CD4-positive, alpha-beta T cell treated with Interleukin-4 for 4 hours (primary cell): ENCODE results near the gene MYL6B.
A peak's percentile ranks its signal among the peaks of the same experiment; 100 is the strongest.
"Not testable (repeated sequence)": the region's sequence is repeated elsewhere in the genome, so short reads cannot be mapped to it uniquely, and the experiment has no call there.

ENCODE experiments used
- DNase-seq: peaks from one replicate; pipeline ENCODE4 v3.0.0-alpha.2; 2020

MYL6B gene

GRCh38 chr12:56154246-56154771 lies 1.9 kb downstream of the MYL6B start:
- DNase-seq: no peak

GRCh38 chr12:56154818-56155217 lies 2.4 kb downstream of the MYL6B start:
- DNase-seq: no peak

- DNase-seq: no peak
Observed at GRCh38 chr12:56155256-56155845, 3.0 kb downstream of the MYL6B start.

DNA sequence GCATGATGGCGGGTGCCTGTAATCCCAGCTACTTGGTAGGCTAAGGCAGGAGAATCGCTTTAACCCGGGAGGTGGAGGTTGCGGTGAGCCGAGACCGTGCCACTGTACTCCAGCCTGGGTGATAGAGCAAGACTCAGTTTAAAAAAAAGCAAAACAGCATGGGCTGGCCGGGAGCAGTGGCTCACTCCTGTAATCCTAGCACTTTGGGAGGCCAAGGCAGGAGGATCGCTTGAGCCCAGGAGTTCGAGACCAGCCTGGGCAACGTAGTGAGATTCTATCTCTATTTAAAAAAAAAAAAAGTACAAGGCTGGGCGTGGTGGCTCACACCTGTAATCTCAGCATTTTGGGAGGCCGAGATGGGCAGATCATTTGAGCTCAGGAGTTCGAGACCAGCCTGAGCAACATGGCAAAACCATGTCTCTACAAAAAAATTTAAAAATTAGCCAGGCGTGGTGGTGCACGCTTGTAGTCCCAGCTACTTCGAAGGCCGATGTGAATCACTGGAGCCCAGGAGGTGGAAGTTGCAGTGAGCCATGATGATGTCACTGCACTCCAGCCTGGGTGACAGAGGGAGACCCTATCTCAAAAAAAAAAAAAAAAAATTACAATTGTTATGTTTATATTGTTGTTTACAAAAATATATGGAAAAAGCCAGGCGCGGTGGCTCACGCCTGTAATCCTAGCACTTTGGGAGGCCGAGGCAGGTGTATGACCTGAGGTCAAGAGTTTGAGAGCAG lies 4.2 kb downstream of the MYL6B start:
- DNase-seq: not testable (repeated sequence)

GRCh38 chr12:56157201-56158028 lies 5.0 kb downstream of the MYL6B start:
- peak; percentile 72 for DNase-seq

- DNase-seq: peak; percentile 96
Observed at GRCh38 chr12:56158029-56158925, 5.9 kb downstream of the MYL6B start, which contains the start of gene MYL6. Gene MYL6, plus strand, starts transcription at chr12:56158359. Its CDS starts 43 bp downstream, at chr12:56158402.

GRCh38 chr12:56158926-56159461 lies 6.6 kb downstream of the MYL6B start:
- peak; percentile 33 for DNase-seq

GRCh38 chr12:56159482-56160192 lies 7.2 kb downstream of the MYL6B start:
- no peak for DNase-seq

- DNase-seq: peak; percentile 71
Observed at GRCh38 chr12:56160193-56160763, 7.9 kb downstream of the MYL6B start.

- DNase-seq: no peak
Observed at GRCh38 chr12:56160894-56161689, 8.7 kb downstream of the MYL6B start.

DNA sequence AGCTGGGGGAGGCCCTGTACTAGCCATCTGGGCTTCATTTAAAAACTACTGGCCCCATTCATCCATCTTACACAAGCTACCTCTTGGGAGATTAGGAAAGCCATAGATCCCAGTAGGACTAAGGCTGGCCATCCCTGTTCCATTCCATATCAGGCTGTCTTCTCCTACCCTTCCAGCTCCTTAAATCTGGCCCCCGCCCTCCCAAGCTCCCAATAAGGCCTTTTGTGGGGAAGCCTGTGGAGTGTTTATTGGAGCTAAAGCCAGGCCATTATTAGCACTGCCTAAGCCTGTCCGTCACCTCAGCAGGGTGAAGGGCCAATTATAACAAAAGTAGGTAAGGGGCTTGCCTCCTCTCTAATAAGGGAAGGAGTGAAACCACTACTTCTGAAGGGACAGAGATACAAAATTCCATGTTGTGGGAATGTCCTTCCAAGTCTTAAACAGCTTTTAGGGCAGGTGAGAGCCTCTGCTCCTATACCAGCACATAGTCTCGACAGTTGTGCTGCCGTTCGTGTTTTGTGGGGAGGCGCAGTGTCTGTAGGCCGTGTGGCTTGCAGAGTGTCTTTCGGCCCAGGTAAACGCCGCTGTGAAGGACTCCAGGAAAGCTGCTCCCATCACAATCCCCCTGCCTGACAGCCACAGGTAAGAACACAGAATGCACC lies 9.4 kb downstream of the MYL6B start:
- no peak for DNase-seq

GRCh38 chr12:56162468-56163290 lies 10.3 kb downstream of the MYL6B start:
- no peak for DNase-seq

- DNase-seq: no peak
Observed at GRCh38 chr12:56163533-56164344, 11.4 kb downstream of the MYL6B start.

DNA sequence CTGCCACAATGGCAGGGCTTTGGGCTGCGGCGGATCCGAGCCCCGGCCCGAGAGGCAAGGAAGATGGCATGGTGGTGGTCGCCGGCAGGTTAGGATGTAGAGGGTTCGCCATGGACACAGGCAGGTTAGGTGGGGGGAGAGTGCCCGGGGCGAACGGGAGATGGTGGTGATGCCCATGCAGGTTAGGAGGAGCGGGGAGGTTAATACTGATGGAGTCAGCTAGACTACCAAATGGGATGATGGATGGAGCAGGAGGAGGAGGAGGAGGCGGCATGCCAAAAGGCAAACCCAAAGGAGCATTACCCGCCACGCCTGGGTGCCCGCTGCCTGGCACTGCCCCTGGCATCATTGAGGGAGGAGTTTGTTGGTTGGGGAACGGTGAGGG lies 11.9 kb downstream of the MYL6B start:
- DNase-seq: no peak

- DNase-seq: no peak
Observed at GRCh38 chr12:56165369-56165768, 13.0 kb downstream of the MYL6B start.

GRCh38 chr12:56169229-56169759 lies 16.9 kb downstream of the MYL6B start:
- no peak for DNase-seq

DNA sequence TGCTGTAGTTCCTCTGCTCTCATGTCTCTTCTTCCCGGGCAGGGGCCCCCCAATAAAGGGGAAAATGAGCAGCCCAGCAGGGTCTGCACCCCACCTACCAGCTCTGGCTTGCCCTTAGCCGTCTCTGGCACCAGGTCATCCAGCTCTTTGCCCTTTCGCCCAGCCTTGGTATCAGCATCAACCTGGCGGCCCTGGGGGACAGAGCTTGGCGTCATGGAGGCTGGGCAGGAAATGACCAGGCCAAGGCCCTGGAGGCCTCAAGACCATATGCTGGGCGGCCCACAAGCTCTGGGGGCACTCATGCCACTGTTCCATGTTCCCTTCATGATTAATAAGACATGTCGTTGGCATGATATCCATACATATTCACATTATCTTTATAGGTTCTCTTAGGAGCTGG lies 20.5 kb downstream of the MYL6B start:
- no peak for DNase-seq

- DNase-seq: no peak
Observed at GRCh38 chr12:56178347-56178746, 26.0 kb downstream of the MYL6B start.
